SHP77 (cell line): ENCODE results near the gene CBARP.

ENCODE experiments used
- DNase-seq, 2 experiments: peaks; one replicate each; lab custom pipeline; 2025; lab: John Stamatoyannopoulos, UW

Gene CBARP, protein sequence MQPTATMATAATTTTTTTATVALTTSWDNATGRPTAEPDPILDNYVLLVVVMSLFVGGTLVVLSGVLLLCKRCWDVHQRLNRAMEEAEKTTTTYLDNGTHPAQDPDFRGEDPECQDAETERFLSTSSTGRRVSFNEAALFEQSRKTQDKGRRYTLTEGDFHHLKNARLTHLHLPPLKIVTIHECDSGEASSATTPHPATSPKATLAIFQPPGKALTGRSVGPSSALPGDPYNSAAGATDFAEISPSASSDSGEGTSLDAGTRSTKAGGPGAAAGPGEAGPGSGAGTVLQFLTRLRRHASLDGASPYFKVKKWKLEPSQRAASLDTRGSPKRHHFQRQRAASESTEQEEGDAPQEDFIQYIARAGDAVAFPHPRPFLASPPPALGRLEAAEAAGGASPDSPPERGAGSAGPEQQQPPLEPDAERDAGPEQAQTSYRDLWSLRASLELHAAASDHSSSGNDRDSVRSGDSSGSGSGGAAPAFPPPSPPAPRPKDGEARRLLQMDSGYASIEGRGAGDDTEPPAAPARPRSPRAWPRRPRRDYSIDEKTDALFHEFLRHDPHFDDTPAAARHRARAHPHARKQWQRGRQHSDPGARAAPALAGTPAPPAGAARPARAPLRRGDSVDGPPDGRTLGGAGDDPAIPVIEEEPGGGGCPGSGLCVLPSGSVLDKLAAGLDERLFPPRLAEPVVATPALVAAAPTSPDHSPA

DNA sequence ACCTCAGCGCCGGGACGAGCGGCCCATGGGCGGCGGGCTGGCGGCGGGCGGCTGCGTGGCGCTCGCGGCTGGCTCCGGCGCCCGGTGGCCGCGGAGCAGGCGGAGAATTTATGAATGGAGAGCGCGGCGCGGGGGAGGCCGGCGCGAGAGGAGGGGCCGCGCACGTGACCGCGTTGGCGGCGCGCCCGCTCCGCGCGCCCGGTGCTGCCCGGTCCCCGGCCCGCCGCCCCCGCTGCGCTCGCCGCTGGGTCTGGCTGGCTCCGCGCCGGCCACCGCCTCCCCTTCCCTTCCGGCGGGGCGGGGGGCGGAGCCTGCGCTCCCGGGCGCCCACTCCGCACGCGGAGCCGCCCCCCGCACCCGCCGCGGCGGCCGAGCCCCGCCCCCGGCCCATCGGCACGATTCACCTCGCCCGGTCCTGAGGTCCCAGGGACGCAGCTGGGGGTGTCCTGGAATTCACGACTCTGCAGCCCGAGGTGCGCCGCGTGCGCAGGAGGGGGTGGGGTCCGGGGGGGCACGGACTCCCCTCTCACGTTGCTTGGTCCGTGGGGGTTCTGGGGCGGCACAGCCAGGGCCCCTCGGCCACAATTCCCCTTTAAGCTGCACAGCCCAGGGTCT is at the start of gene CBARP:
Gene CBARP, minus strand, starts transcription at position 252 of the 615 bp plus-strand sequence. CDS start 1,905 bp downstream, outside the sequence.
- peak in 1 of 2 experiments; percentile 53 for DNase-seq

- no peak for DNase-seq
Observed at GRCh38 chr19:1286487-1287353, 48.9 kb upstream of the CBARP start.

DNA sequence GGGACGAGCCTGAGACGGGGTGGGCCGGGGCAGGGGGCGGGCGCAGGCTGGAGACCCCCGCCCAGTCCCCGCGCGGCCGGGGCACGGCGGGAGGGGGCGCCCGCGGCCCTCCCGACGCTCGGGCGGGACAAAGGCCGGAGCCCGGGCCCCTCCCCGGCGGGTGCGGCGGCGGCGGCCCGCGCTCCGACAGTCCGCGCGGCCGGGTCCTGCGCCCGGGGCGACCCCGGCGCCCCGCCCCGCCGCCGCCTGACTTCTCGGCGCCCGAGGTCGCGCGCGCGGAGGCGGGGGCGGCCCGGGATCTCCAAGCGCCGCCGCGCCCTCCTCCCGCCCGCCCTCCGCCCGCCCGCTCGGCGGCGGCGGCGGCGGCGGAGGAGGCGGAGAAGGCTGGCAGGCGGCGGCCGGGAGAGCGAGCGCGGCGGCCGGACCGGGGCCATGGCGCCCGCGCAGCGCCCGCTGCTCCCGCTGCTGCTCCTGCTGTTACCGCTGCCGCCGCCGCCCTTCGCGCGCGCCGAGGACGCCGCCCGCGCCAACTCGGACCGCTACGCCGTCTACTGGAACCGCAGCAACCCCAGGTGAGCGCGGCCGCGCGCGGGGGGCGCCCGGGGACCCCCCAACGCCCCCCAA is 48.0 kb upstream of the CBARP start, which contains the start of gene EFNA2:
Gene EFNA2, plus strand, starts transcription at position 137 of the 624 bp plus-strand sequence. Its CDS starts 296 bp downstream, at position 433.
- DNase-seq = no peak

GRCh38 chr19:1284979-1285736 is 47.4 kb upstream of the CBARP start:
- no peak for DNase-seq

- DNase-seq = no peak
Observed at GRCh38 chr19:1284293-1284978, 46.6 kb upstream of the CBARP start.

DNA sequence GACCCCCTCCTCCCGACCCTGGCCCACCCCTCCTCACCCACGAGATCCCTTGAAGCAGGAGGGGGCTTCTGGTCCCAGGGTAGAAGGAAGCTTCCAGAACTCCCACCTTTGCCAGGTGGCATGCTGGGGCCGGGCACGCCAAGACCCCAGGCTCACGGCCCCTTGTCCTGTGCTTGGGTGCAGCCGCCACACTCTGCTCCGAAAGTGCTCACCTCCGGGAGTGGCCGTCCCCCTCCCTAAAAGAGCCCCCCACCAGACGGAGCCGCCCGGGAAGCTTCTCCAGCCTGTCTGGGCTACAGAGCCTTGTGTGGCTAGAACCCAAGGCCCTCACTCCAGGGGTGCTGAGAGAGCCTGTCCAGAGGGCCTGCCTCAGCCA is 46.1 kb upstream of the CBARP start:
- DNase-seq = no peak

DNA sequence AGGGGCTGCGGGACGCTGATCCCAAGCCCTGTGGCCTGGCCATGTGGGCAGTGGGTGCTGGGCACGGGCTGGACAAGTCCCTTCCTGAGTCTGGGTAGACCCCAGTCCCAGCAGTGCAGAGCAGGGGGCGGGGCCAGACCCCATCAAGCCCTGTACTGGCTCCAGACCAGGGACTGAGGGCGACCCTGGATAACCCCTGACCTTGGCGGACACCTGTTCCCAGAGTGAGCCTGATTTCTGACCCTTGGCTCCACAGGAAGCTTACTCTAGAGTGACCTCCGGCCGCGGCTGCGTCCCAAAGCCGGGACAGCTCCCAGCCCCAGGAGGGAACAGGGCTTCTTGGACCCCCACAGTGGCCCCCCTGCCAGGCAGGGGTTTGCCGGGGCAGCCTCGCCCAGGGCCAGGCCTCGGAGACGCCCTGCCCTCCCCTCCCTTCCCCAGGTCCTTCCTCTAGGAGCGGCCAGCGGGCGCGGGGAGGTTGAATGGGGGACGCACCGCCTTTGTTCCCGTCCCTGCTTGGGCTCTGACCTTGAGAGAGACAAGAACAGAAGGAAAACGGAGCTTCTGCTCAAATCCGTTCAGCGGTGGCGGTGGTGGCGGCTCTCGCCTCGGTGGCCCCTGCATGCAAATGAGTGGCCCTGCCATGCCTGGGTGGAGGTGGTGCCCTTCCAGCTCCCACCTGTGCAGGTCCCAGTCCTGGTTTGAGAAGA is 45.6 kb upstream of the CBARP start:
- no peak for DNase-seq

DNA sequence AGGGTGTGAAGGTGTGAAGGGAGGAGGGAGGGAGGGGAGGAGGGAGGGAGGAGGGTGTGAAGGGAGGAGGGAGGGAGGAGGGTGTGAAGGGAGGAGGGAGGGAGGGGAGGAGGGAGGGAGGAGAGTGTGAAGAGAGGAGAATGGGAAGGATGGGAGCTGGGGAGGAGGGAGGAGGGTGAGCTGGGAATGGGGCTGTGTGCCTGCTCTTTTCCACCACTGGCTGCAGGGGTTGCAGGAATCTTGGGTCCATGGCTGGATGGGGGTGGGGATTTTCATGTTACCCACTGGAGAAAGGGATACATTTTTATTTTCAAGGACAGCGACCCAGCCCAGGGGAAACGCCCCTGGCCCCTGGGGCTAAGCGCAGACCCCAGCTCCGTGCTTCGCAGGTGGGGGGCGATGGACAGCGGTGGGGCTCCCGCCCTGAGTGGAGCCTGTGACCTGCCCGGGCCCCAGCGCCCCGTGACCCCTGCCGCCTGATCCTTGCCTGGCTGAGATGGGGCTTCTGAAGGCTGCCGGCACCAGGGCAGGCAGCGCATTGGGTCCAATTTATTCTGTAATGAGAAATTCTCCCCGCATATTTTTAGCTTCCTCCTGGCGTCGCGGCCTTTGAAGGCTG is 44.9 kb upstream of the CBARP start:
- no peak for DNase-seq

- DNase-seq = no peak
Observed at GRCh38 chr19:1281569-1282287, 43.9 kb upstream of the CBARP start.

- no peak for DNase-seq
Observed at GRCh38 chr19:1280636-1281568, 43.1 kb upstream of the CBARP start.

DNA sequence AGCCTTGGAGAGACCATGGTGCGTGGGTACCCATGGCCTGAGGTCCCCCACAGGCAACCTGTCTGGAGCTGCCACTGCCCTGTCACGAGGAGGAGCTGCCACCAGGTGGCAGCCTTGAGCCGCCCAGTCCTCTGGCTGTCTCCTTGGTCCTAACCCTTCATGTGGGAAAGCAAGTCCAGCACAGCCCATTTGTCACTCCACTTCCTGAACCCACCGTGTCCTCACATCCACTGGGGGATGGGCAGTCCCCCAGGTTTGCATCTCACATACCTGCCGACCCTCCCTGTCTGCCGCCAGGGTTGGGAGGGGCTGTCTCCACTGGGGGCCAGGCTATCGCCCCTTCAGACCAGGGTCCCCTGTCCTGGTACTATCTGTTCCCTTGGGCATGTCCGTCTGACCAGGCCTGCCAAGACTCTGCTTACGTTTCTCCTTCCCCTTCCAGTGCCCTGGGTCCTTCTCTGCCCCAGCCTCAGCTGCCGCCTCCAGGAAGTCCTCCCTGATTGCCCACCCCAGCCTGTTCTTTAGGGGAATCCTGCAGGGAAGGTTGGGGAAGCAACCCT is 42.1 kb upstream of the CBARP start:
- peak; percentile 50 to 72 for DNase-seq

- no peak for DNase-seq
Observed at GRCh38 chr19:1278713-1279660, 41.2 kb upstream of the CBARP start.

GRCh38 chr19:1278074-1278473 is 40.3 kb upstream of the CBARP start:
- DNase-seq = no peak

DNA sequence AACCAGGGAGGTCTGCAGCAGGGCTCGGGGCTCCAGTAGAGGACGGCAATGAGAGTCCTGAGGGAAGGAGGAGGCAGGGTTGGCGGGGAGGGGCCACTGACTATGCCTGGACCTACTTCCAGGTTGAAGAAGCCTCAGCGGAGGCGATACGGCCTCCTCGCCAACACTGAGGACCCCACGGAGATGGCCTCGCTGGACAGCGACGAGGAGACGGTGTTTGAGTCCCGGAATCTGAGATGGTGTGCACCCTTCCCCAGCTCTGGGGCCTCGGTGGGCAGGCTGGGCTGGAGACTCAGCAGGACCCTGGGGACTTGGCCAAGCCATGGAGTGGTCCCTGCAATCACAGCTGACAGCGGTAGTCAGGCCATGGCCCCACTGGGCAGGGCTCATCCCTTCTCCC is 39.3 kb upstream of the CBARP start:
- DNase-seq = no peak

DNA sequence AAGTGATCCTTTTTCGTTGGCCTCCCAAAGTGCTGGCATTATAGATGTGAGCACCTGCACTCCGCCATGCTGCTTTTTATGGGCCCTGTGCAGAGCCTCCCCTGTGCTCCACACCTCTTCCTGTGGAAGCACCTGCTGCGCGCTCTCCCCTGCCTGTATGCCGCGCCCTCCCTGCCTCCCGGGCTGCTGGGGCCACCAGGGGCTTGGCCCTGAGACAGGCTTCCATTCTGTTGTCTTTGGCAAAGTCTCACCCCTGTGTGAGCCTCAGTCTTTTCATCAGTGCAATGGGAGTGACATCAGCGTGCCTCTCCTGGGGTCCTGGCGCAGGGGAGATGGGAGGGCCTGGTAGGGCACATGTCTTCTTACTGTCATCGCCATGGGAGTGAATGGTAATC is 38.8 kb upstream of the CBARP start:
- peak in 1 of 2 experiments; percentile 43 for DNase-seq
